Suprapubic skin (tissue), 4 donors: ENCODE data around the gene SH3GLB1. TPM values are rescaled to one million over a fixed set of nuclear protein-coding genes. Genes with fewer than 3 reads are reported as not detected.

ENCODE experiments used
- DNase-seq, 2 donors: peaks; one replicate each; pipeline ENCODE4 v3.0.0-alpha.2; 2019; ENCODE audit warnings: low spot score in 2 of 2
- H3K27ac ChIP-seq: fragments of 200-600 bp; sonication (generic); one replicate; pipeline ENCODE4 v1.5.1; 2019
- H3K27me3 ChIP-seq: fragments of 200-600 bp; sonication (generic); one replicate; pipeline ENCODE4 v1.5.1; 2019
- H3K36me3 ChIP-seq: fragments of 200-600 bp; sonication (generic); one replicate; pipeline ENCODE4 v1.5.1; 2019
- H3K4me1 ChIP-seq: fragments of 200-600 bp; sonication (generic); one replicate; pipeline ENCODE4 v1.5.1; 2019
- H3K4me3 ChIP-seq: fragments of 200-600 bp; sonication (generic); one replicate; pipeline ENCODE4 v1.5.1; 2019; ENCODE audit warnings: mild to moderate bottlenecking
- H3K9me3 ChIP-seq: fragments of 200-600 bp; sonication (generic); one replicate; pipeline ENCODE4 v1.5.1; 2019
- CTCF ChIP-seq, 2 donors: fragments of 200-600 bp in 1 of 2; fragments of 450-650 bp in 1 of 2; sonication (generic) in 1 of 2; IDR thresholded peaks; one replicate each; pipeline ENCODE4 v1.5.1; 2016 to 2019; ENCODE audit warnings: antibody characterized with exemption in 2 of 2, mild to moderate bottlenecking in 1 of 2, moderate library complexity in 1 of 2
- EP300 ChIP-seq: sonication (generic); formaldehyde crosslinking; IDR thresholded peaks from one replicate; pipeline ENCODE4 v1.6.1; 2017; ENCODE audit warnings: antibody characterized with exemption
- POLR2A ChIP-seq, 2 donors: fragments of 450-650 bp; IDR thresholded peaks; one replicate each; pipeline ENCODE4 v1.6.1; 2017; ENCODE audit warnings: antibody characterized with exemption in 2 of 2, mild to moderate bottlenecking in 2 of 2, moderate library complexity in 2 of 2
- POLR2AphosphoS5 ChIP-seq, 3 donors: sonication (generic); formaldehyde crosslinking; IDR thresholded peaks; one replicate each; pipeline ENCODE4 v1.6.1; 2017; ENCODE audit warnings: antibody characterized with exemption in 3 of 3
- WGBS: methylation state at CpG from one replicate; pipeline ENCODE4 v1.1.5; 2018; 5-methylcytosine and 5-hydroxymethylcytosine counted together
- total RNA-seq, 4 donors: library from RNA; depleted of rRNA; stranded (reverse); fragments of >200 nt; gene quantifications; one replicate each; pipeline ENCODE4 v1.1.0, GENCODE V29; 2016

The SH3GLB1 gene
- total RNA-seq, 4 donors from 2014 or later: 41.4 to 65.3 (median 52.4) TPM

- no peaks in the 10 kb centered on the region for H3K9me3 ChIP-seq
- no peak for DNase-seq
- H3K4me3 ChIP-seq: no peak overlapping the region
- WGBS: 79% methylated on average over 2 of the region's 2 CpGs
- H3K4me1 ChIP-seq: peaks cover 15% of the 10 kb centered on the region
- H3K27ac ChIP-seq: no peak overlapping the region
- no peak for TF ChIP-seq POLR2A (IDR thresholded peaks at IDR 0.05)
- no peak for TF ChIP-seq CTCF (IDR thresholded peaks at IDR 0.05)
- H3K36me3 ChIP-seq: no peaks in the 10 kb centered on the region
- H3K27me3 ChIP-seq: no peaks in the 10 kb centered on the region
Observed at GRCh38 chr1:86776108-86776507, 71.7 kb downstream of the SH3GLB1 start.

- no peak for DNase-seq
- Histone ChIP-seq H3K4me1 (peaks cover 14% of the 10 kb centered on the region), H3K9me3 (no peaks in the 10 kb centered on the region), H3K27me3 (no peaks in the 10 kb centered on the region), H3K36me3 (no peaks in the 10 kb centered on the region), H3K4me3 (no peak overlapping the region), H3K27ac (no peak overlapping the region)
- no peak for TF ChIP-seq POLR2A (IDR thresholded peaks at IDR 0.05)
- TF ChIP-seq CTCF (IDR thresholded peaks at IDR 0.05): no peak
- no peak for TF ChIP-seq EP300
- TF ChIP-seq POLR2AphosphoS5 (IDR thresholded peaks at IDR 0.05): no peak
- WGBS: 79% methylated on average over 2 of the region's 2 CpGs
Observed at GRCh38 chr1:86778569-86779239, 74.3 kb downstream of the SH3GLB1 start.

GRCh38 chr1:86779308-86780191 lies 75.2 kb downstream of the SH3GLB1 start:
- H3K27ac ChIP-seq: no peak overlapping the region
- no peaks in the 10 kb centered on the region for H3K27me3 ChIP-seq
- TF ChIP-seq EP300 (no peak), CTCF (IDR thresholded peaks at IDR 0.05) (no peak), POLR2AphosphoS5 (IDR thresholded peaks at IDR 0.05) (no peak), POLR2A (IDR thresholded peaks at IDR 0.05) (no peak)
- no peak overlapping the region for H3K4me3 ChIP-seq
- H3K4me1 ChIP-seq: peaks cover 5% of the 10 kb centered on the region
- H3K9me3 ChIP-seq: no peaks in the 10 kb centered on the region
- WGBS: 87% methylated on average over 8 of the region's 8 CpGs
- H3K36me3 ChIP-seq: no peaks in the 10 kb centered on the region
- DNase-seq: no peak

- H3K27ac ChIP-seq: no peak overlapping the region
- TF ChIP-seq CTCF (IDR thresholded peaks at IDR 0.05): no peak
- TF ChIP-seq POLR2A (IDR thresholded peaks at IDR 0.05): no peak
- no peak for TF ChIP-seq EP300
- no peak for TF ChIP-seq POLR2AphosphoS5 (IDR thresholded peaks at IDR 0.05)
- H3K4me3 ChIP-seq: no peak overlapping the region
- H3K27me3 ChIP-seq: no peaks in the 10 kb centered on the region
- no peaks in the 10 kb centered on the region for H3K36me3 ChIP-seq
- no peak for DNase-seq
- H3K9me3 ChIP-seq: no peaks in the 10 kb centered on the region
- peaks cover 2% of the 10 kb centered on the region for H3K4me1 ChIP-seq
Observed at GRCh38 chr1:86782482-86782881, 78.1 kb downstream of the SH3GLB1 start.

DNA sequence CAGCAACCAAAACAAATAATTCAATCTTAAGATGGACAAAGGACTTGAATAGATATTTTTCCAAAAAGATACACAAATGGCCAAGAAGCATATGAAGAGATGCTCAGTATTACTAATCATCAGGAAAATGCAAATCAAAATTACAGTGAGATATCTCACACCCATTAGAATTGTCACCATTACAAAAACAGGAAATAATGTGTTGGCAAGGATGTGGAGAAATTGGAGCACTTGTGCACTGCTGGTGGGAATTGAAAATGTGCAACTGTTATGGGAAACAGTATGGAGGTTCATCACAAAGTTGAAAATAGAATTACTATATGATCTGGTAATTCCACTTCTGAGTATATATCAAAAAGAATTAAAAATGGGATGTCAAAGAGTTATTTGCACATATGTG lies 83.2 kb downstream of the SH3GLB1 start:
- no peak for DNase-seq
- Histone ChIP-seq H3K4me1 (peaks cover 21% of the 10 kb centered on the region), H3K4me3 (no peak overlapping the region), H3K27me3 (no peaks in the 10 kb centered on the region), H3K36me3 (no peaks in the 10 kb centered on the region), H3K27ac (no peak overlapping the region), H3K9me3 (no peaks in the 10 kb centered on the region)
- no peak for TF ChIP-seq POLR2A (IDR thresholded peaks at IDR 0.05)
- TF ChIP-seq POLR2AphosphoS5 (IDR thresholded peaks at IDR 0.05): no peak
- no peak for TF ChIP-seq EP300
- TF ChIP-seq CTCF (IDR thresholded peaks at IDR 0.05): no peak
